Coronary artery (tissue), 2 donors: ENCODE data around the gene FFAR2.
"Not testable (repeated sequence)": the region's sequence is repeated elsewhere in the genome, so short reads cannot be mapped to it uniquely, and the experiment has no call there.

Experiments used
- DNase-seq: peaks from one replicate; pipeline ENCODE4 v3.0.0-alpha.2; 2017; ENCODE audit warnings: low spot score
- H3K27ac ChIP-seq, 2 donors: fragments of 200-600 bp; sonication (generic); one replicate each; pipeline ENCODE4 v1.5.1; 2016 to 2019
- H3K4me3 ChIP-seq: fragments of 200-600 bp; sonication (generic); 2 replicates; pipeline ENCODE4 v1.5.1; 2016; ENCODE audit warnings: mild to moderate bottlenecking, moderate library complexity
- TF ChIP-seq, protein P1 (sequence below): fragments of 200-600 bp; sonication (generic); IDR thresholded peaks from one replicate; pipeline ENCODE4 v1.5.1; 2019; ENCODE audit warnings: antibody characterized with exemption

FFAR2 gene

DNA sequence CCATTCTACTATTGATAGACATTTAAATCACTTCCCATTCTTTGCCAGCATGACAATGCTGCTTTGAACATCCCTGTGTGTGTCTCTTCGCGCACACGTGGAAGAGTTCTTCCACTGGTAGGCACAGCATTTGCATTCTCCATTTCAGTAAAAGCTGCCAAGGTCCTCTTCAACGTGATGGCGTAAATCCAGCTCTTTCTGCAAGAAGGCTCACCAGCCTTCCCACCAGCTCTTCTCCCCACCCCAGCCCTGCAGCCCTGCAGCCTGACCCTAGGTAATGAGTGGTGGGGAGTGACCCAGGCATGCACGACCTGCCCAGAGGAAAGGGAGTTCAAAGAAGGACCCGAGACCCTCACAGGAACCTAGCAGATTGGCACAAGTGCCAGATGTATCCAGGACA, 31.7 kb upstream of the FFAR2 start:
- TF ChIP-seq, protein P1, sequence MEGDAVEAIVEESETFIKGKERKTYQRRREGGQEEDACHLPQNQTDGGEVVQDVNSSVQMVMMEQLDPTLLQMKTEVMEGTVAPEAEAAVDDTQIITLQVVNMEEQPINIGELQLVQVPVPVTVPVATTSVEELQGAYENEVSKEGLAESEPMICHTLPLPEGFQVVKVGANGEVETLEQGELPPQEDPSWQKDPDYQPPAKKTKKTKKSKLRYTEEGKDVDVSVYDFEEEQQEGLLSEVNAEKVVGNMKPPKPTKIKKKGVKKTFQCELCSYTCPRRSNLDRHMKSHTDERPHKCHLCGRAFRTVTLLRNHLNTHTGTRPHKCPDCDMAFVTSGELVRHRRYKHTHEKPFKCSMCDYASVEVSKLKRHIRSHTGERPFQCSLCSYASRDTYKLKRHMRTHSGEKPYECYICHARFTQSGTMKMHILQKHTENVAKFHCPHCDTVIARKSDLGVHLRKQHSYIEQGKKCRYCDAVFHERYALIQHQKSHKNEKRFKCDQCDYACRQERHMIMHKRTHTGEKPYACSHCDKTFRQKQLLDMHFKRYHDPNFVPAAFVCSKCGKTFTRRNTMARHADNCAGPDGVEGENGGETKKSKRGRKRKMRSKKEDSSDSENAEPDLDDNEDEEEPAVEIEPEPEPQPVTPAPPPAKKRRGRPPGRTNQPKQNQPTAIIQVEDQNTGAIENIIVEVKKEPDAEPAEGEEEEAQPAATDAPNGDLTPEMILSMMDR = no peak
- DNase-seq = no peak
- Histone ChIP-seq H3K27ac (no peak overlapping the region), H3K4me3 (no peak overlapping the region)

DNA sequence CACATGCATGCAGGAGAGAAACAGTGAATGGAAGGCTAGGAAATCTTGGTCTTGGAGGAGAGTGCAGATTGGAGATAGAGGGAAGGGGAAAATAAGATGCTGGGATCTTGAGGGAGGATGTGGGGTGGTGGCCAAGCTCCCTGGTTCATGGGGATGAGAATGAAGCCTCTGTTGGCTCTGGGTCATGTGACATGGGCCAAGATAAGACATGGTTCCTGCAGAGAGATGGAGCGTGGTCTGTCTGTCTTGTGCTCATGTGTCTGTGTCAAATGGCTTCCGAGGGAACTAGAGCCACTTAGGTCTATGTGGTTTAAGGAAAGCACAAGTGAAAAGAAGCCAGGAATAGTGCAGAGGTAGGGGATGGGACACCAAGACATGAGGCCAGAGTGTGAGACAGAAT, 30.8 kb upstream of the FFAR2 start:
- TF ChIP-seq, protein P1 = no peak
- Histone ChIP-seq H3K4me3 (no peak overlapping the region), H3K27ac (no peak overlapping the region)
- DNase-seq = no peak

DNA sequence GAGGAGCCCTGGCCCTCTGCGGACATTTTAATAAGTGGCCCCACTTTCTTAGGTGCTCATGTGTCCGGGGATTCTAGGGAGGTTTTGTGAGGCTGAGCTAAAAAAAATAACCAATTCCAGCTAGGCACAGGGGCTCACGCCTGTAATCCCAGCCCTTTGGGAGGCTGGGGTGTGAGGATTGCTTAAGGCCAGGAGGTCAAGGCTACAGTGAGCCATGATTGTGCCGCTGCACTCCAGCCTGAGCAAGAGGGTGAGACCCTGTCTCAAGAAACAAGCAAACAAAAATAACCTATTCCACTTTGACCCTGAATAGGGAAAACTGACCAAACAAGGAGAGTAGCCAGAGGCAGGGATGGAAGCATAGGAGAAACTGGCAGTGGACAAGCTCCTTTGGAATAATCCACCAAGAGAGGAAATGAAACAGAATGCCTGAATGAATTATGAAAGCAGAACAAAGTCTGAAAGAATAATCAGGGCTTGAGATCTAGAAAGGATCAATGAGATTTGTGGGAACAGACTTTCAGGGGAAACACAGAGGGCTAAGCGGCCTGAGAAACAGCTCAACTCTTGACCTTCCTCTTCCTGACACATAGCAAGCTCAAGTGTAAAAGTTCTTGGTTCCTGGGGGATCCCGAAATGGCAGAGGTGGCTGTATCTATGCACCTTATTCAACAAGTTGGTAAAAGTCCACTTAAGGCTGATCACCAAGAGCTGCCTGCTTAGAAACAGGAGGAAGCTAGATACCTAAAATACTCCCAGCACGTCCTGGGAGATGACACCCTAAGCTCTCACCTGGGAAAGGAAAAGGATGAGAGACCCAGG, 30.1 kb upstream of the FFAR2 start:
- no peak overlapping the region for H3K4me3 ChIP-seq
- no peak overlapping the region for H3K27ac ChIP-seq
- TF ChIP-seq, protein P1 = no peak
- DNase-seq = no peak

DNA sequence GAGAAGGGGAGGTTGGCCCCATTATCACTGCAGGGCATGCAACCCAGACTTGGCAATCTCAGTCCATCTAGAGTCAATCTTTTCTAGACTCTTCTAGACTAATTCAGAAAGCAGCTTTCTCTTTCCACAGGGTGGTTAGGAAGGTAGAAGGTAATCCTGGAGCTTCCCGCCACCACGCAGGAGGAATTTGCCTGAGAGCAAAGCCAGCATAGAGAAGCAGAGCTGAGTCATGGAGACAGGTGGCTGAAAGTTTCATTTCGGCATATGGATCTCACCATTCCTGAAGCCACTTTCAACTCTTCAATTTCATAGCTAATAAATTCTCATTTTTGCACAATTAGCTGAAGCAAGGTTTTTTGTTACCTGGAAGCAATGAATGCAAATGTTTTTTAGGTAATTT, 29.0 kb upstream of the FFAR2 start:
- Histone ChIP-seq H3K4me3 (no peak overlapping the region), H3K27ac (no peak overlapping the region)
- DNase-seq = no peak
- TF ChIP-seq, protein P1 = no peak

DNA sequence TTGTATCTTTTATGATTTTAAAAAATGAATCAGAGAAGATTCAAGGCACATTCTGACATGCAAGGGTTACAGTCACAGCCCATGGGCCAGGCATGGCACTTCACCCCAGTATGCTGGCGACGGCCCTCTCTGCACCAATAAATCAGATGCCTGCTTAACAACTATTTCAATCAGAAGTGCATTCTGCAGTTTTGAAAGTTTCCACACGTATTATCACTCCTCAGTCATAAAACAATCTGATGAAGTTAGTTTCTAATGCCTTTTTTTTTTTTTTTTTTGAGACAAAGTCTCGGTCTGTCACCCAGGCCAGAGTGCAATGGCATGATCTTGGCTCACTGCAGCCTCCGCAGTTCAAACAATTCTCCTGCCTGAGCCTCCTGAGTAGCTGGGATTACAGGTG, 28.3 kb upstream of the FFAR2 start:
- DNase-seq = no peak
- TF ChIP-seq, protein P1 = no peak
- Histone ChIP-seq H3K4me3 (no peak overlapping the region), H3K27ac (no peak overlapping the region)

DNA sequence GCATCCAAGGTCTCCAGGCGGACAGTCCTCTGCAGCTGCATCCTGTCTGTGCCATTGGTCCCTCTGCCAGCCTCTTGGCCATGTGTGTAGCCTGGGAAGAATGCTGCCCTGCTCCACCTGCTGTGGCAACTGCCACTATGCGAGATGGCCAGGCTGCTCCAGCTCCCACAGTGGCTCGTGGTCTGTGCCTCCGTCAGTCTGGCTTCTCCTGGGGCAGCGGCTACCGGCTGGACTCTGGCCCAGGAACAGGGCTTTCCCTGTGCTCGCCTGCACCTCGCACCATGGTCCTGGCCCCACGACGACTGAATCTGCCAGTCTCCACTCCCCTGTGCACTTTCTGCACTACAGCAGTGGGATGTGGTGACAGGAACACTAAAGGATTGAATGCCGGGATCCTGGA, 26.7 kb upstream of the FFAR2 start:
- TF ChIP-seq, protein P1 = no peak
- no peak overlapping the region for H3K27ac ChIP-seq
- no peak for DNase-seq
- H3K4me3 ChIP-seq = no peak overlapping the region

DNA sequence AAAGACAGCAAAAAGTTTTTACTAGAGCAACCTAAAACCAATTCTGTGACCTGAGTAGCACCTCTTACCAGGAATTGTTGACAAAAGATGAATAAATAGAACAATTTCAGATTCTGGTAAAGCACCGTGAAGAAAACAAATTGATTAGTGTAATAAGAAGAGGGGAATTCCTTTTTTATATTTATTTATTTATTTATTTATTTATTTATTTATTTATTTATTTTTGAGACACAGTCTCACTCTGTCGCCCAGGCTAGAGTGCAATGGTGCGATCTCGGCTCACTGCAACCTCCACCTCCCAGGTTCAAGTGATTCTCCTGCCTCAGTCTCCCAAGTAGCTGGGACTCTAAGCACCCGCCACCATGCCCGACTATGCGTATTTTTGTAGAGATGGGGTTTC, 24.7 kb upstream of the FFAR2 start:
- not testable (repeated sequence) for H3K27ac ChIP-seq, H3K4me3 ChIP-seq, DNase-seq
